Stimulated activated CD4-positive, alpha-beta T cell treated with anti-CD3 and anti-CD28 coated beads, Interleukin-15, amount 100 ng/mL, for 24 hours (primary cell): ENCODE results near the gene HRC.

Source experiments
- DNase-seq: peaks from one replicate; pipeline ENCODE4 v3.0.0-alpha.2; 2020

HRC gene

DNA sequence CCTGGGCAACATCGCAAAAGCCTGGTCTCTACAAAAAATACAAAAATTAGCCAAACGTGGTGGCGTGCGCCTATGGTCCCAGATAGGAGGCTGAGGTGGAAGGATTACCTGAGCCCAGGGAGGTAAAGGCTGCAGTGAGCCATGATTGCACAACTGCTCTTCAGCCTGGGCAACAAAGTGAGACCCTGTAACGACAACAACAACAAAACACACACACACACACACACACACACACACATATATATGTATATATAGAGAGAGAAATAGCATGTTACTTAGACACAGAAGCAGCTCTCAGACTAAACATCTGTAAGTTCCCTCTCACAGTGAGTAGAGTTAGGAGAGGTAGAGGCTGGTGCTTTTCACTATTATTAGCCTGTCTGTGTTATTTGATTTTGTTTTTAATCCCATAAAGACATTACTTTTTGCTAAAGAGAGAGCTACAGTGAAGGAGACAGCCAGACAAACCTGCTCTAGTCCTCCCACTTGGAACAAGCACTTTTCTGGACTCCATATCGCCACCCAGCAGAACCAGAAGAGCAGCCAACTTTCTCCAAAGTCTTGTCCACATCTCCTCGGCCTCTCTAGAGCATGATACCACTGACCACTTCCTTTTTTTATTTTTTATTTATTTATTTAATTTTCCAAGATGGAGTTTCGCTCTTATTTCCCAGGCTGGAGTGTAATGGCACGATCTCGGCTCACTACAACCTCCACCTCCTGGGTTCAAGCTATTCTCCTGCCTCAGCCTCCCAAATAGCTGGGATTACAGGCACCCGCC, 43.8 kb downstream of the HRC start:
- DNase-seq, result no peak

DNA sequence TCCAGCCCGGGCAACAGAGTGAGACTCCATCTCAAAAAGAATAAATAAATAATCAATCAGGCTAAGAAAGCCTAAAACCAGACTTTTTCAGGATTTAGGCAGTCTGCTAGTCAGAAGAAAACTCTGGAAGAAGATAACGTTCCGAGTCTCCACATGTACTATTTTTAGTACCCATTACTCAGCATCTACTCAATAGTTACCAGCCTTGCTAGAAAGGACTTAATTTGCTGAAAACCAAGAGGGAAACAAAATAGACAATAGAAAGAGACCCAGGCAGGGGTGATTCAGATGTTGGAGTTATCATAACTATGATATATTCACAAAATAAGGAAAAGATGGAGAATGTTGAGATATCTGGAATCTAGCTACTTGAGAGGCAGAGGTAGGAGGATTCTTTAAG, 44.6 kb downstream of the HRC start:
- DNase-seq, result no peak

DNA sequence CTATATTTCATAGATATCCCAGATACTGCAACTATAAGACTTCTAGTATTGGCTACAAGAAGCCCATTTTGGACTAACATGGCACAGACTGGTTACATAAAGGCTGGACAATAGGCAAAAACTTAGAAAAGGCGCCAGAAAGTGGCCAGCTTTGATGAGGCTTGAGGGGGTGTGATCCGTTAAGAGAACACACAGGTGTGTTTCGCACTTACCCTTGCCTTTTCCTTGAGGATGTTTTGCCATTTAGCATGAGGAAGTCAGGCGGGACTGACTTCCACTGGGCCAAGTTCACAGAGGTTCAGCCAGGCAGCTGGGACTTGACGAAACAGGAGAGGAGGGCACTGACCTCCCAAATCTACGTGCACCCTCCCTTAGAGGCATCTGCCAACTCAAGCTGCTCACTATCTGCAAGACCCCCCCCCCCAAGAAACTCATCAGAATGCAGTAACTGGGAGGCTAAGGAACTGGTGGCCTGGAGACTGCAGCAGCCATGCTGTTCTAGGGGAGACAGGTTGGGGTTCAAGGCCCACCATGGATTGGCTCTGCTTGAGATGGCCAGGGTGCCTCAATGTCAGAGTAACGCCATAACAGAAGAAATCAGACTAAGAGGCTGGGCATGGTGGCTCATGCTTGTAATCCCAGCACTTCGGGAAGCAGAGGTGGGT, 45.5 kb downstream of the HRC start:
- no peak for DNase-seq

DNA sequence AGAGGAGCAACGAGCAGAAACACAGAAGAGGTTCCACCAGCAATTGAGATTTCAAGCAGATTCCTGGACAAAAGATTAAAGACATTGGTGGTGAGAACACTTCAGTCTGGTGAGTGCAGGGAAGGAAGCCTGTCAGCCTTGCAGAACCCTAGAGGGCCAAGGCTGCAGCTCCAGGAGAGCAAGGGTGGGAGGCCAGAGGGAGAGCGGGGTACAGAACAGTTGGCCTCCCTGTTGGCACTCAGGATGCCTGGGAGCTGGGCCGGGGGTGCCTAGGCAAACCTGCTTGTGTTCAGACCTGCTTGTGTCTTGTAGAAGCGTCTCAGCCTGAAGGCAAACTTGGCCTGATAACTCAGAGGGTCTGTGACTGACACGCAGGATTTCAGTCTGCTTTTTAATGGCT, 46.1 kb downstream of the HRC start:
- DNase-seq, result no peak

DNA sequence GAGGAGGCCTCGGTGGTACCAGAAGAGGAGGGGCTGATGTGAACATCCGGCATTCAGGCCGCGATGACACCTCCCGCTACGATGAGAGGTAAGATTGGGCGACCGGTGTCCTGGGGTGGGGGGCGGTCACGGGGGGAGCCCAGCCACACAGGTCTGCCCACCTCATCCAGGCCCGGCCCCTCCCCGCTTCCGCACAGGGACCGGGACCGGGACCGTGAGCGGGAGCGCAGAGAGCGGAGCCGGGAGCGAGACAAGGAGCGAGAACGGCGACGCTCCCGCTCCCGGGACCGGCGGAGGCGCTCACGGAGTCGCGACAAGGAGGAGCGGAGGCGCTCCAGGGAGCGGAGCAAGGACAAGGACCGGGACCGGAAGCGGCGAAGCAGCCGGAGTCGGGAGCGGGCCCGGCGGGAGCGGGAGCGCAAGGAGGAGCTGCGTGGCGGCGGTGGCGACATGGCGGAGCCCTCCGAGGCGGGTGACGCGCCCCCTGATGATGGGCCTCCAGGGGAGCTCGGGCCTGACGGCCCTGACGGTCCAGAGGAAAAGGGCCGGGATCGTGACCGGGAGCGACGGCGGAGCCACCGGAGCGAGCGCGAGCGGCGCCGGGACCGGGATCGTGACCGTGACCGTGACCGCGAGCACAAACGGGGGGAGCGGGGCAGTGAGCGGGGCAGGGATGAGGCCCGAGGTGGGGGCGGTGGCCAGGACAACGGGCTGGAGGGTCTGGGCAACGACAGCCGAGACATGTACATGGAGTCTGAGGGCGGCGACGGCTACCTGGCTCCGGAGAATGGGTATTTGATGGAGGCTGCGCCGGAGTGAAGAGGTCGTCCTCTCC, 47.4 kb downstream of the HRC start:
- no peak for DNase-seq

DNA sequence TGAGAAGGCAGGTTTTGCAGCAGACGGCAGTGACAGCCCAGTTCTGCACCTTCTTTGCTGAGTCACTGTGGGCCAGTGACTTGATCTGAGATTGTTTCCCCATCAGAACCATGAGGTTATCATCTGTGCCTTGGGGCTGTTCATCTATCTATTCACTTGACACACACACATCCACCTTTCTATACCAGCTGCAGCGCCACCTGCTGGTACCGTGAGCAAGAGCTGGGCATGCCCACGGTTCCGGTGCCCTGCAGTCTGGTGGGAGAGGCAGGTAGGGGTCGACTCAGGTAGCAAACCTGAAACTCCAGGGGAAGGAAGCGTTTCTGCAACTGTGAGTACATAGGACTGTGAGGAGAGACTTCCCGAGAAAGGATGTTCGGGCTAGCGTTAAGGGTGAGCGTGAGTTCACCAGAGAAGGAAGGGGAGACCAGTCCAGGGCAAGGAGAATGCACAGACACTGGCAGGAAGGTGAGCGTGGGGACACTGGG, 48.5 kb downstream of the HRC start:
- DNase-seq, result peak; percentile 75

DNA sequence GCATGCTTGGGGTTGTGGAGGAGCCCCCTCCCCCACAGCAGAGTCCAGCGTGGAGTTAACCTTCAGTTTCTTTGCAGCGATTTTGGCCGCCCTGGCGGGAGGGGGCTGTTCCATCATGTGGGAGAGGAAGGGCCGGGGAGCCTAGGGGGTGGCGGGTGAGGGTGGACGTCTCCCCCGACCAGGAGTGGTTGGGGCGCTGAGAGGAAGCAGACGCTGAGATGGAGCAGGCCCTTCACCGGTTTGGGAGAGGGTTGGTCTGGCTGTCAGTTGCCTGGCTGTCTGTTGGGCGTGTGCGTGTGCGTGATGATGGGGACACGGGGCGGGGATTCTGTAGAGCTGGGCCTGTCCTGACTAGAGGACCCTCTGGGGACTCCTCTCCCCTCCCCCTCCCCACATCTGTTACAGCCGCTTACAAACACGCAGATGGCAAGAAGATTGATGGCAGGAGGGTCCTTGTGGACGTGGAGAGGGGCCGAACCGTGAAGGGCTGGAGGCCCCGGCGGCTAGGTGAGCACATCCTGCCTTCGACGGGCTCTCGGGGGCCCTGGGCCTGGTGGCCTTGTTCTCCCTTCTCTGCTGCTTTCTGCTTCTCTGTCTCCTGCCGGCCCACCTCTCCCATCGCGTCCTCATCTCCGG, 50.8 kb downstream of the HRC start:
- no peak for DNase-seq

DNA sequence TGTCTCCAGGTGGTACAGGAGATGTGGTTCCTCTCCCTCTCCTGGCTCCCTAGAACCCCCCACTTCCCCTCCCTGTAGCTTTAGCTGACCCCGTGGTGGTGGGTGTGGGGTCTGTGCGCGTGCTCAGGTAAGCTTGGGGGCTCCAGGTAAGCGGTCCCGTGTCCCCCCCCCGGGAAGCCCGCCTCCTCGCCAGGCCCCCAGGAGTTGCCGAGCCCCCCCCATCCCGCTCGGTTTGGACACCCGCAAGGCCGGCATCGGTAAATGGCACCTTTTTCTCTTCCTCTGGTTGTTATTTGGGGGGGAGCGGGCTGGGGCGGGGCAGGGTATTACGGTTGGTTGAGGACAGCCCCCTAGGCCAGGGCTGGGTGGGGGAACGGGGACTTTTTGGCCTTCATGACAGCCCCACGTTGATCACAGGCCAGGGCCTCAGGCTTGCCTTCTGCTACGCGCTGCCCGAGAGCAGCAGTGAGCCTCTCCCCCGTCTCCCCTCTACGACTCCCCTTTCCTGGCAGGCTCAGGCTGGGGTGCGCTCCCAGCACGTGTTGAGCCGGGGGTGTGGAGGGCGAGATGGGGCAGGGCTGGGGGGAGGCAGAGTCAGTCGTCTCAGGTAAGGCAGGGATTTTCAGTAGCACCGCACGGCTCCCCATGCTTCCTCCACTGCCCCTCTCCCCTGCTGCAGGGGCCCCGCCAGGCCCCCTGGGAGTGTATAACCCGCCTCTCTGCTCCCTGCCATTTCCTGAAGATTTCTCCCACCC, 51.7 kb downstream of the HRC start:
- DNase-seq, result no peak

DNA sequence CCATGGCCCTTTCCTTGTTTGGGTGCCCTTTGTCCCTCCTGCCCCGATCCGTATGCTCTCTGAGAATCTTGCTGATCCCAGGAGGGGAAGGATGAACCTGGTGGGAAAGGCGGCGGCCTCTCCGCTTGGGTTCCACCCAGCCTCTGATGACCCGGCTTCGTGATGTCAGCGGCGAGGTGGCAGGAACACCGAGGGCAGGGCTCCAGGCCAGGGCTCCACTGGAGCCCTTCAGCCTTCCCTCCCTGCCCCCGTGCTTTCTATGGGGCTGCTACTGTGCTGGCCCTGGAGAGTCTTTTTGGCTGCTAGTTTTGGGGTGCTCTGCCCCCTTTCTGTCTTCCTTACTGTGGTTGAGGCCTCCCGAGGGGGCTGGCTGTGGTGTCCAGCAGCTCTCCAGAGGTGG, 52.9 kb downstream of the HRC start:
- DNase-seq, result no peak
